HepG2 (cell line): ENCODE results near the gene SEZ6L.

ENCODE experiments used
- CTCF ChIP-seq: sonication (generic); formaldehyde crosslinking; IDR thresholded peaks from 2 replicates; pipeline ENCODE4 v1.5.0; 2020; ENCODE audit warnings: mild to moderate bottlenecking, missing genetic modification reagents, moderate library complexity
- HOMEZ ChIP-seq: IDR thresholded peaks from 2 replicates; pipeline ENCODE4 v1.6.1; 2016; ENCODE audit warnings: low read depth
- MTA3 ChIP-seq: sonication (generic); formaldehyde crosslinking; IDR thresholded peaks from 2 replicates; pipeline ENCODE4 v1.4.0; 2020; ENCODE audit warnings: missing genetic modification reagents
- MXI1 ChIP-seq: IDR thresholded peaks from 3 replicates; pipeline ENCODE4 v1.6.1; 2012; ENCODE audit warnings: low read depth, low read length, inconsistent platforms, borderline replicate concordance
- SMC3 ChIP-seq: IDR thresholded peaks from 2 replicates; pipeline ENCODE4 v1.6.1; 2011; ENCODE audit warnings: low read length, improper control_type of control experiment
- SUZ12 ChIP-seq: fragments of 150-350 bp; IDR thresholded peaks from 2 replicates; pipeline ENCODE4 v1.6.1; 2014; ENCODE audit warnings: low read depth, low read length
- THAP11 ChIP-seq: IDR thresholded peaks from 2 replicates; pipeline ENCODE4 v1.6.1; 2016; ENCODE audit warnings: missing biosample characterization, missing genetic modification reagents
- ZNF678 ChIP-seq: sonication (generic); formaldehyde crosslinking; IDR thresholded peaks from 2 replicates; pipeline ENCODE4 v1.4.0; 2020; ENCODE audit warnings: mild to moderate bottlenecking, missing genetic modification reagents

GRCh38 chr22:26416256-26416655 is 247.0 kb downstream of the SEZ6L start:
- TF ChIP-seq THAP11 (CRISPR knock-in tag) (no peak), CTCF (CRISPR knock-in tag) (no peak), SMC3 (no peak), MXI1 (no peak), HOMEZ (CRISPR knock-in tag) (no peak), ZNF678 (CRISPR knock-in tag) (no peak), MTA3 (CRISPR knock-in tag) (no peak), SUZ12 (no peak)
